G401 (cell line): ENCODE results near the gene SNAPC4. TPM values are rescaled to one million over a fixed set of nuclear protein-coding genes. Genes with fewer than 3 reads are reported as not detected.
"Not testable (repeated sequence)": the region's sequence is repeated elsewhere in the genome, so short reads cannot be mapped to it uniquely, and the experiment has no call there.

Experiments
- DNase-seq: peaks from one replicate; pipeline ENCODE4 v3.0.0-alpha.2; 2015; ENCODE audit warnings: low spot score
- in situ Hi-C: cut with HindIII; loops from 2 replicates; pipeline ENCODE4 v1.10.0; 2016; ENCODE audit warnings: low sequenced_read_pairs, mixed read lengths
- total RNA-seq: library from RNA; depleted of rRNA; stranded (reverse); fragments of >200 nt; shearing (Covaris generic); gene quantifications from 2 replicates; pipeline ENCODE4 v1.2.3, GENCODE V29; 2014

The SNAPC4 gene
- total RNA-seq, 1 experiment from 2014 or later: 12.4 TPM

DNA sequence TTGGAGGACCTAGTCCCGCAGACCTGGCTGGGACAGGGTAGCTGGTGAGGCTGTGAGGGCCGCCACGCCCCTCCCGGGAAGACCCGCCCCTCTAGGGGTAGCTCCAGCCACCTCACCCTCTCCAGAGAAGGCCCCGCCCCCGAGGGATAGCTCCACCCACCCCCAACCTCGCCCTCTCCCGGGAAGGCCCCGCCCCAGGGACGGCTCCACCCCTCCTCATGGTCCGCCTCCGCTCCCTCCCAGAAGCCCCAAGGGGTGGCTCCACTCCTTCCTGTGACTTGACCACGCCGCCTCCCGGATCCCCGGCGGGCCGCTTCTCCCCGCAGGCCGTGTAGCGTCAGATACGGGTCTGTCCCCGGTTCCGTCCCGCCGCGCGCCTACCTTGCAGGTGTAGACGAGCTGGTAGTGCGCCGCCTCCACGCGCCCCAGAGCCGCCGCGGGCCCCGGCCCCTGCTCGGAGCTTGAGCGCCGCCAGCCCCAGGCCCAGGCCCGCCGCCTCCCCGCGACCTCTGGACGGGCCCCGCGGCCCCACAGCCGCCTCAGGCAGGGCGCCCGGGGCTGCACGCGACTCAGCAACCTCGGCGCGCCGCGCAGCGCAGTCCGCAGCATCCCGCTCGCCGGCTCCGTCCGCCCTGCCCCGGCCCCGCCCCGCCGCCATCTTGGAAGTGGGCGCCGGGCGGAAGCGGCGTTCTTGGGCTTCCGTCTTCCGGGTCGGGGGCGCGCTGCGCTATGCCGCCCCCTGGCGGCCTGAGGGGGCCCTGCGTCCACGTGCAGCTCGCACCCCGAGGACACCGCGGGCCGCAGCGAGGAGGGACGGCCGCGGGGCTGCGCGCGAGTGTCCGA lies 36.6 kb downstream of the SNAPC4 start, which contains the start of gene DNLZ:
Gene DNLZ, minus strand, starts transcription at position 639 of the 843 bp plus-strand sequence. Its CDS starts 30 bp downstream, at position 609.
- DNase-seq: peak; percentile 95

GRCh38 chr9:136362450-136362784 lies 37.6 kb downstream of the SNAPC4 start:
- in situ Hi-C loops: no loop called here
- DNase-seq: no peak

More for the DNA sequence above, 36.6 kb downstream of the SNAPC4 start, which contains the start of gene DNLZ:
- in situ Hi-C loops: no loop called here

DNA sequence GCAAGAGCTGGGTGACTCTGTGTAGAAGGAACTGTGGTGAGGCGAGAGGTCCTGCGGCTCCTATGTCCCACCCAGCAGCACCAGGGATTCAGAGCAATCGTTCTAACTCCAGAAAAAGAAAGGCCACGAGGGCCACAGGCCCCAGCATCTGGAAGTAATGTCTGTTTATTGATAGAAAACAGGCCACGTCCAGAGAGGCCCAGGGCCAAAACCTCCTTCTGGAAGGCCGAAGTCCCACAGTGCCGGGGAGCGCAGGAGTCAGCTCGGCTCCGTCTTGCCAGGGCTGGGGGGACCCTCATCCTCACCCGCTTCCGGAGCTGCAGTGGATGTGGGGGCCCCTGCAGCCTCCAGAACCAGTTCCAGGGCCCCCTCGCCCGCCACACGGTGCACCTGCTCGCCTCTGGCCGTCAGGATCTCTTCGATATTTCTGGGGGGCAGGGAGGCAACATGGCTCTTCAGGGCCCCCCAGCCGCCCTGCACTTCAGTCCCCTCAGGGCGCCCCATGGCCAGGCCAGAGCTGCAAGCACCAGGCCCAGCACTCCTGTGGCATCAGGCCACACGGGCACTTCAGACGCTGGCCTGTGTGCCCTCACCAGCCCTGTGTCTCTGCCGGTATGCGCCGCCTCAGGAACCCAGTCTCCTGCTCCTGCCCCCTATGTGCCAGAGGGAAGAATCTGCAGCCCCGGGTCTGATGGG lies 38.1 kb downstream of the SNAPC4 start:
- in situ Hi-C loops: no loop called here
- DNase-seq: no peak

DNA sequence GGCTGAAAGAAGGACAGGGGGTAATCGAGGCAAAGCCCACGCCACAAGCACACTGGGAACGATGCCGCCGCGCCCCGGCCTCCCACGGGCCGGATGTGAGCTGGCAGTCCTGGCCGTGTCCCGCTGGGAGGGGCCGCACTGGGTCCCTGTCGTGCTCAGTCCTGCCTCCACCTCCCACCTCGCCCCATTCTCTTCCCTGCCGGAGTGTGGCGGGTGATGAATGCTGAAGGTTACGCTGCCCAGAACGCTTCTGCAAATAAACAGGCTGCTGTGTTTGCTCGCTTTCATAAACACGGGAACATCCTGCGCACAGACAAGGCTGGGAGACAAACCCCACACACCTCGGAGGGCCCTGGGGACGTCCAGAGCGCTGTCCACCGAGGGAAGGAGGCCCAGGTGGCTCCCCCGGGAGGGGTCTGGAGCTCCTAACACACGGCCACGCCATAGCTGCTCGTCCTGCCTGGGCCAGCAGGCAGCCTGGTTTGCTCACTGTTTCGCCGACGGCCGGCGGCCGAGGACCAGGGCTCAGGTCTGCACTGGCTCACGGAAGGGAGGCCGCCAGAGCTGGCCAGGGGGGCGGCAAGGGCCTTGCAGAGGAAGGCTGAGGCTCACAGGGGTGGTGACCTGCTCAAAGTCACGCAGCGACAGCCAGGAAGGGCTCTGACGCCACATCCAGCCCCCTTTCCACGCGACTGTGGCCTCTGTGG lies 38.8 kb downstream of the SNAPC4 start:
- in situ Hi-C loops: no loop called here
- no peak for DNase-seq

- DNase-seq: no peak
- in situ Hi-C loops: no loop called here
Measured at GRCh38 chr9:136359774-136360718, 39.9 kb downstream of the SNAPC4 start.

DNA sequence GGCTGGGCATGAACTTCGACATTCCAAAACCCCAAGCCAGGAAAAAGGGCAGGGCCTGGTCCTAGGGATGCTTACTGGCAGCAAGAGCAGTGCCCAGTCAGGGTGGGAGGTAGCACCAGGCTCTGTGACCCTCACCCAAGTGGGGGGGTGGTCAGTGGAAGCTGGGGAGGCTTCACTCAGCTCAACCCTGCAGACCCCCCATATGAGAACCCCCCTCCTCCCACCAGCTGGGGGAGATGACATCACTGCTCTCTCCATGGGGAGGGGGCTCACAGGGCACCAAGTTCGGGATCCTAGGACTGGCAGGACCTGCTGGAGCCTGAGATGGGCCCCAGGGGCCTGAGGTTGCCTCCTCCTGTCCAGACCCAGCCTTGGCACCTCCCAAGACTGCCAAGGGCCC lies 41.1 kb downstream of the SNAPC4 start:
- in situ Hi-C loops: no loop called here

GRCh38 chr9:136358016-136358415 lies 42.0 kb downstream of the SNAPC4 start:
- no peak for DNase-seq
- in situ Hi-C loops: no loop called here

More for the DNA sequence above, 41.1 kb downstream of the SNAPC4 start:
- DNase-seq: no peak

GRCh38 chr9:136357202-136357725 lies 42.7 kb downstream of the SNAPC4 start:
- no peak for DNase-seq
- in situ Hi-C loops: no loop called here

- in situ Hi-C loops: no loop called here
- no peak for DNase-seq
Measured at GRCh38 chr9:136355616-136356557, 44.1 kb downstream of the SNAPC4 start.

DNA sequence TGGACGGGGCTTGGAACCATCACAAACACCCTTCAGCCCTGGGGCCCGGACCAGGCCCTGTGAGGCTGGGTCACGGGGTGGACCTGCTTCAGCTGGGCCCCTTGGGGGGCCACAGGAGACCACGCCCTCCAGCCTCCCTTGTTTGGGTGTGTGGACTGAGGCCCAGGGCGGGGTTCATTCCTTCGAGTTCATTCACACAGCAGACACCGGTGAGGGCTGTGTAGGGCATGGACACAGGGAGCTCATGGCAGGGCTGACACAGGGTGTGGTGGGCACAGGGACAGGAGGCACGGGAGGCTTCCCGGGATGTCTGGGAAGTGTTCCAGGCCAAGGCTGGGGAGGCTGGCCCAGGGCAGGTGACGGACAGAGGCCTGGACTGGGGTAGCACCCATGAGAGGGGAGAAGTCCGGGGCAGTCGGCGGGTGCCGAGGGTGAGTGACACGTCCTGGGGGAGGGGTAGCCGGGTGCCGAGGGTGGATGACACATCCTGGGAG lies 45.3 kb downstream of the SNAPC4 start:
- DNase-seq: no peak
- in situ Hi-C loops: no loop called here

GRCh38 chr9:136353757-136354488 lies 46.0 kb downstream of the SNAPC4 start:
- DNase-seq: no peak
- in situ Hi-C loops: no loop called here

DNA sequence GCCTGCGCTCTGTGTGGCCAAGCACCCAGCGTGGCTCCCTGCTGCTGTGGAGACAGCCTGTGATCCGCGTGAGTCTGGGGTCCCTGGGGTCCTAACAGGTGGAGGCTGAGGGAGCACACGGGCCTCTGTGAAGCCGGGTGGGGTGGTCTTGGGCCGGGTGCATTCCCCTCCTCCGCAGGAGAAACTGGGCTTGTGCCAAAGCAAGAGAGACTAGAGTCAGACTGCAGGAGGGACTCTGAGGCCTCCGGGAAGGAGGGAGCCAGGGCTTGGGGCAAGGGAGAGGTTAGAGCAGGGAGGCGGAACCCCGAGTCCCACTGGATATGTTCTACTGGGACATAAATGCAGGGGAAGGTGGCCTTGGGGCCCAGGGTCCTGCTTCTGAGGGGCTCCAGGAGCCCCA lies 46.9 kb downstream of the SNAPC4 start:
- in situ Hi-C loops: no loop called here
- DNase-seq: no peak

DNA sequence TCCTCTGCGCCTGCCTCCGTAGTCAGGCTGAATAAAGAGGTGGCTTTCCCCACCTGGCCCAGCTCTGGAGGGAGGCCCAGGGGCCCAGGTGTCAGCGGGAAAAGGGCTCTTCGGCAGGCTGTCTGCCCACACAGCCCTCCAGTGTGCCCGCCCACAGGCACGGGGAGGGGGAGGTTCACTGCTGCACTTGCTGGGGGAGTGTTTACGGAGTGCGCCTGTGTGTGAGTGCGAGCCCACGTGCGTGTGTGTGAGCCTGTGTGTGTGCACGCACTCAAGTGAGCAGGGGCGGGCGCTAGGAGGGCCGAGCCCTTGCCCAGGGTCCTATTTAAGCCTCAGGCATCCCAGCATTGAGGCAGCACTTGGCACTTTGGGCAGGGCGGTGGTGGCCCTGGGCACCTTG lies 47.3 kb downstream of the SNAPC4 start:
- in situ Hi-C loops: no loop called here
- DNase-seq: no peak

- in situ Hi-C loops, DNase-seq: not testable (repeated sequence)
Measured at GRCh38 chr9:136351868-136352267, 48.1 kb downstream of the SNAPC4 start.

- DNase-seq: no peak
- in situ Hi-C loops: no loop called here
Measured at GRCh38 chr9:136351252-136351800, 48.6 kb downstream of the SNAPC4 start.
